Measurements from ENCODE around the gene RAI1.

- TF ChIP-seq CTCF (conservative IDR thresholded peaks at IDR 0.05; ENCODE audit: low read depth, low read length) (no peak), EZH2 (IDR thresholded peaks at IDR 0.05; ENCODE audit: borderline replicate concordance, low read depth, low read length, poor library complexity, severe bottlenecking) (no peak)
These were observed 108.8 kb downstream of the RAI1 start for GRCh38 chr17:17789828-17790636.
